Mammary epithelial cell (primary cell): ENCODE results near the gene SLC35E2B.

Experiments
- EZH2 ChIP-seq: IDR thresholded peaks from 2 replicates; pipeline ENCODE4 v1.6.1; 2012; ENCODE audit warnings: low read length, inconsistent platforms, borderline replicate concordance
- TF ChIP-seq, protein P1 (sequence below), 2 donors: IDR thresholded peaks in 1 of 2; conservative IDR thresholded peaks in 1 of 2; 2 replicates each; pipeline ENCODE4 v1.5.1; 2011 to 2012; ENCODE audit warnings: inconsistent platforms in 2 of 2, low read length in 2 of 2, mild to moderate bottlenecking in 2 of 2, control low read depth in 1 of 2, low read depth in 1 of 2; ENCODE audit not compliant: insufficient read depth in 1 of 2; ENCODE audit errors: extremely low read depth in 1 of 2

- TF ChIP-seq, protein P1, sequence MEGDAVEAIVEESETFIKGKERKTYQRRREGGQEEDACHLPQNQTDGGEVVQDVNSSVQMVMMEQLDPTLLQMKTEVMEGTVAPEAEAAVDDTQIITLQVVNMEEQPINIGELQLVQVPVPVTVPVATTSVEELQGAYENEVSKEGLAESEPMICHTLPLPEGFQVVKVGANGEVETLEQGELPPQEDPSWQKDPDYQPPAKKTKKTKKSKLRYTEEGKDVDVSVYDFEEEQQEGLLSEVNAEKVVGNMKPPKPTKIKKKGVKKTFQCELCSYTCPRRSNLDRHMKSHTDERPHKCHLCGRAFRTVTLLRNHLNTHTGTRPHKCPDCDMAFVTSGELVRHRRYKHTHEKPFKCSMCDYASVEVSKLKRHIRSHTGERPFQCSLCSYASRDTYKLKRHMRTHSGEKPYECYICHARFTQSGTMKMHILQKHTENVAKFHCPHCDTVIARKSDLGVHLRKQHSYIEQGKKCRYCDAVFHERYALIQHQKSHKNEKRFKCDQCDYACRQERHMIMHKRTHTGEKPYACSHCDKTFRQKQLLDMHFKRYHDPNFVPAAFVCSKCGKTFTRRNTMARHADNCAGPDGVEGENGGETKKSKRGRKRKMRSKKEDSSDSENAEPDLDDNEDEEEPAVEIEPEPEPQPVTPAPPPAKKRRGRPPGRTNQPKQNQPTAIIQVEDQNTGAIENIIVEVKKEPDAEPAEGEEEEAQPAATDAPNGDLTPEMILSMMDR (conservative IDR thresholded peaks at IDR 0.05 in 1 of 2, IDR thresholded peaks at IDR 0.05 in 1 of 2; ENCODE audit: extremely low read depth in 1 of 2, insufficient read depth in 1 of 2, low read depth in 1 of 2, low read length in 2 of 2), result no peak
- TF ChIP-seq EZH2, result no peak
These were observed 21.7 kb downstream of the SLC35E2B start for GRCh38 chr1:1670866-1671265.
